GM12891 (cell line): Measurements from ENCODE around the gene TNRC6A.

Experiments used
- DNase-seq: peaks from one replicate; pipeline ENCODE4 v3.0.0; 2011; ENCODE audit warnings: low spot score; ENCODE audit not compliant: insufficient read length
- FAIRE-seq: peaks from 2 replicates; lab custom pipeline; 2011; peaks lifted over from hg19 to GRCh38; lab: Jason Lieb, UNC
- PAX5 ChIP-seq: IDR thresholded peaks from 2 replicates; pipeline ENCODE4 v1.6.1; 2011; ENCODE audit warnings: low read length, moderate library complexity, mild to moderate bottlenecking; ENCODE audit not compliant: insufficient read depth, severe bottlenecking
- POLR2A ChIP-seq: IDR thresholded peaks from 2 replicates; pipeline ENCODE4 v1.6.1; 2011; ENCODE audit warnings: low read depth, low read length, control low read depth
- POLR2AphosphoS5 ChIP-seq: IDR thresholded peaks from 2 replicates; pipeline ENCODE4 v1.6.1; 2011; ENCODE audit warnings: low read depth, low read length, control low read depth
- POU2F2 ChIP-seq: IDR thresholded peaks from 2 replicates; pipeline ENCODE4 v1.6.1; 2011; ENCODE audit warnings: low read depth, mild to moderate bottlenecking, control low read depth, low read length, moderate library complexity
- SPI1 ChIP-seq: IDR thresholded peaks from 2 replicates; pipeline ENCODE4 v1.6.1; 2011; ENCODE audit warnings: low read depth, low read length, control low read depth
- TAF1 ChIP-seq: IDR thresholded peaks from 2 replicates; pipeline ENCODE4 v1.6.1; 2011; ENCODE audit warnings: low read depth, low read length, control low read depth

TNRC6A gene

GRCh38 chr16:24825696-24826095, 96.2 kb downstream of the TNRC6A start:
- DNase-seq: no peak
- TF ChIP-seq POU2F2 (no peak), SPI1 (no peak), POLR2A (no peak), POLR2AphosphoS5 (no peak), PAX5 (no peak), TAF1 (no peak)
- FAIRE-seq: no peak

- no peak for FAIRE-seq
- DNase-seq: no peak
- TF ChIP-seq SPI1: no peak
- TF ChIP-seq TAF1: no peak
- no peak for TF ChIP-seq POLR2AphosphoS5
- TF ChIP-seq PAX5: no peak
- TF ChIP-seq POLR2A: no peak
- TF ChIP-seq POU2F2: no peak
Measured at GRCh38 chr16:24826096-24826690, 96.7 kb downstream of the TNRC6A start.

- TF ChIP-seq TAF1 (no peak), POLR2A (no peak), PAX5 (no peak), SPI1 (no peak), POLR2AphosphoS5 (no peak)
- DNase-seq (no peak), FAIRE-seq (no peak)
Measured at GRCh38 chr16:24826817-24827566, 97.5 kb downstream of the TNRC6A start.

- FAIRE-seq (no peak), DNase-seq (no peak)
- TF ChIP-seq PAX5 (no peak), TAF1 (no peak), SPI1 (no peak), POLR2A (no peak)
Measured at GRCh38 chr16:24829153-24829552, 99.7 kb downstream of the TNRC6A start.

- DNase-seq: no peak
- TF ChIP-seq PAX5: no peak
- FAIRE-seq: no peak
Measured at GRCh38 chr16:24833352-24833751, 103.9 kb downstream of the TNRC6A start.

GRCh38 chr16:24834459-24835335, 105.2 kb downstream of the TNRC6A start:
- TF ChIP-seq TAF1 (no peak), SPI1 (no peak), POLR2AphosphoS5 (no peak), POLR2A (no peak), POU2F2 (no peak), PAX5 (no peak)
- FAIRE-seq (no peak), DNase-seq (no peak)

GRCh38 chr16:24836836-24837235, 107.4 kb downstream of the TNRC6A start:
- DNase-seq: no peak
- FAIRE-seq: no peak
- no peak for TF ChIP-seq POU2F2
- TF ChIP-seq PAX5: no peak
- no peak for TF ChIP-seq POLR2AphosphoS5

GRCh38 chr16:24837969-24838368, 108.5 kb downstream of the TNRC6A start:
- TF ChIP-seq TAF1: no peak
- no peak for TF ChIP-seq POU2F2
- no peak for TF ChIP-seq POLR2AphosphoS5
- TF ChIP-seq SPI1: no peak
- TF ChIP-seq PAX5: no peak
- TF ChIP-seq POLR2A: no peak
- DNase-seq: no peak
- no peak for FAIRE-seq

GRCh38 chr16:24838554-24839266, 109.3 kb downstream of the TNRC6A start:
- no peak for DNase-seq
- FAIRE-seq: no peak

More at GRCh38 chr16:24838554-24839266, 109.3 kb downstream of the TNRC6A start:
- no peak for TF ChIP-seq POLR2AphosphoS5
- TF ChIP-seq POU2F2: no peak
- no peak for TF ChIP-seq TAF1
- TF ChIP-seq PAX5: no peak
- TF ChIP-seq POLR2A: no peak
- no peak for TF ChIP-seq SPI1
